IPS-NIHi11 (cell line): ENCODE data around the gene F7.
A peak's percentile ranks its signal among the peaks of the same experiment; 100 is the strongest.
"Not testable (repeated sequence)": the region's sequence is repeated elsewhere in the genome, so short reads cannot be mapped to it uniquely, and the experiment has no call there.

Experiments
- DNase-seq: peaks from one replicate; pipeline ENCODE4 v3.0.0; 2012; ENCODE audit warnings: mixed read lengths, low spot score

The F7 gene

DNA sequence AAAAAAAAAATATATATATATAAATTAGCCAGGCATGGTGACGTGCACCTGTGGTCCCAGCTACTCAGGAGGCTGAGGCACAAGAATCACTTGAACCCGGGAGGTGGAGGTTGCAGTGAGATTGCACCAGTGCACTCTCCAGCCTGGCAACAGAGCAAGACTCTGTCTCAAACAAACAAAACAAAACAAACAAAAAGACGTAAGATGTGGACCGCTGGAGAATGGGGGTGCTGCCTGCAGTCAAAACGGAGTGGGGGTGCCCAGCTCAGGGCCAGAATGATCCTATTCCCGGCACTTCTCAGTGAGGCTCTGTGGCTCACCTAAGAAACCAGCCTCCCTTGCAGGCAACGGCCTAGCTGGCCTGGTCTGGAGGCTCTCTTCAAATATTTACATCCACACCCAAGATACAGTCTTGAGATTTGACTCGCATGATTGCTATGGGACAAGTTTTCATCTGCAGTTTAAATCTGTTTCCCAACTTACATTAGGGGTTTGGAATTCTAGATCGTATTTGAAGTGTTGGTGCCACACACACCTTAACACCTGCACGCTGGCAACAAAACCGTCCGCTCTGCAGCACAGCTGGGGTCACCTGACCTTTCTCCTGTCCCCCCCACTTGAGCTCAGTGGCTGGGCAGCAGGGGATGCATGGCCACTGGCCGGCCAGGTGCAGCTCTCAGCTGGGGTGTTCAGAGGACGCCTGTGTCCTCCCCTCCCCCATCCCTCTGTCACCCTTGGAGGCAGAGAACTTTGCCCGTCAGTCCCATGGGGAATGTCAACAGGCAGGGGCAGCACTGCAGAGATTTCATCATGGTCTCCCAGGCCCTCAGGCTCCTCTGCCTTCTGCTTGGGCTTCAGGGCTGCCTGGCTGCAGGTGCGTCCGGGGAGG, at the start of gene F7:
TSS of gene F7 (plus strand) at position 760 of the 889 bp plus-strand sequence. CDS start at position 811, 51 bp downstream.
- no peak for DNase-seq

DNA sequence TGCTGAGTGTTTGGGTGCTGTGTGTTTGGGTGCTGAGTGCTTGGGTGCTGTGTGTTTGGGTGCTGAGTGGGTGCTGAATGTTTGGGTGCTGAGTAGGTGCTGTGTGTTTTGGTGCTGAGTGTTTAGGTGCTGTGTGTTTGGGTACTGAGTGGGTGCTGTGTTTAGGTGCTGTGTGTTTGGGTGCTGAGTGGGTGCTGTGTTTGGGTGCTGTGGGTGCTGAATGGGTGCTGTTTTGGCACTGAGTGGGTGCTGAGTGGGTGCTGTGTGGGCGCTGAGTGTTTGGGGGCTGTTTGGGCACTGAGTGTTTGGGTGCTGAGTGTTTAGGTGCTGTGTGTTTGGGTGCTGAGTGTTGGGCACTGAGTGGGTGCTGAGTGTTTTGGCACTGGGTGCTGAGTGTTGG, 48.5 kb upstream of the F7 start:
- no peak for DNase-seq

DNA sequence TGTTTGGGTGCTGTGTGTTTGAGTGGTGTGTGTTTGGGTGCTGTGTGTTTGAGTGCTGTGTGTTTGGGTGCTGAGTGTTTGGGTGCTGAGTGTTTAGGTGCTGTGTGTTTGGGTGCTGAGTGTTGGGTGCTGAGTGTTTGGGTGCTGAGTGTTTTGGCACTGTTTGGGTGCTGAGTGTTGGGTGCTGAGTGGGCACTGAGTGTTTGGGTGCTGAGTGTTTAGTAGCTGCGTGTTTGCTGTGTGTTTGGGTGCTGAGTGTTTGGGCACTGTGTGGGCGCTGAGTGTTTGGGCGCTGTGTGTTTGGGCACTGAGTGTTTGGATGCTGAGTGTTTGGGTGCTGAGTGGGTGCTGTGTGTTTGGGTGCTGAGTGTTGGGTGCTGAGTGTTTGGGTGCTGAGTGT, 48.0 kb upstream of the F7 start:
- not testable (repeated sequence) for DNase-seq

DNA sequence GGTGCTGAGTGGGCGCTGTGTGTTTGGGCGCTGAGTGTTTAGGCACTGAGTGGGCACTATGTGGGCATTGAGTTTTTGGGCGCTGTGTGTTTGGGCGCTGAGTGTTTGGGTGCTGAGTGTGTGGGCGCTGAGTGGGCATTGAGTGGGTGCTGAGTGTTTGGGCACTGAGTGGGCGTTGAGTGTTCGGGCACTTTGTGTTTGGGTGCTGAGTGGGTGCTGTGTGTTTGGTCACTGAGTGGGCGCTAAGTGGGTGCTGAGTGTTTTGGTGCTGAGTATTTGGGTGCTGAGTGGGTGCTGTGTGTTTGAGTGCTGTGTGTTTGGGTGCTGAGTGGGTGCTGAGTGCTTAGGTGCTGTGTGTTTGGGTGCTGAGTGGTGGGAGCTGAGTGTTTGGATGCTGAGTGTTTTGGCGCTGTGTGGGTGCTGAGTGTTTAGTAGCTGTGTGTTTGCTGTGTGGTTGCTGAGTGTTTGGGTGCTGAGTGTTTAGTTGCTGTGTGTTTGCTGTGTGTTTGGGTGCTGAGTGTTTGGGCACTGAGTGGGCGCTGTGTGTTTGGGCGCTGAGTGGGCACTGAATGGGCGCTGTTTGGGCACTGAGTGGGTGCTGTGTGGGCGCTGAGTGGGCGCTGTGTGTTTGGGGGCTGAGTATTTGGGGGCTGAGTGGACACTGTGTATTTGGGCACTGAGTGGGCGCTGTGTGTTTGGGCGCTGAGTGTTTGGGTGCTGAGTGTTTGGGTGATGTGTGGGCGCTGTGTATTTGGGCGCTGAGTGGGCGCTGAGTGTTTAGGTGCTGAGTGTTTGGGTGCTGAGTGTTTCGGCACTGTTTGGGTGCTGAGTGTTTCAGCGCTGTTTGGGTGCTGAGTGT, 47.2 kb upstream of the F7 start:
- no peak for DNase-seq

DNA sequence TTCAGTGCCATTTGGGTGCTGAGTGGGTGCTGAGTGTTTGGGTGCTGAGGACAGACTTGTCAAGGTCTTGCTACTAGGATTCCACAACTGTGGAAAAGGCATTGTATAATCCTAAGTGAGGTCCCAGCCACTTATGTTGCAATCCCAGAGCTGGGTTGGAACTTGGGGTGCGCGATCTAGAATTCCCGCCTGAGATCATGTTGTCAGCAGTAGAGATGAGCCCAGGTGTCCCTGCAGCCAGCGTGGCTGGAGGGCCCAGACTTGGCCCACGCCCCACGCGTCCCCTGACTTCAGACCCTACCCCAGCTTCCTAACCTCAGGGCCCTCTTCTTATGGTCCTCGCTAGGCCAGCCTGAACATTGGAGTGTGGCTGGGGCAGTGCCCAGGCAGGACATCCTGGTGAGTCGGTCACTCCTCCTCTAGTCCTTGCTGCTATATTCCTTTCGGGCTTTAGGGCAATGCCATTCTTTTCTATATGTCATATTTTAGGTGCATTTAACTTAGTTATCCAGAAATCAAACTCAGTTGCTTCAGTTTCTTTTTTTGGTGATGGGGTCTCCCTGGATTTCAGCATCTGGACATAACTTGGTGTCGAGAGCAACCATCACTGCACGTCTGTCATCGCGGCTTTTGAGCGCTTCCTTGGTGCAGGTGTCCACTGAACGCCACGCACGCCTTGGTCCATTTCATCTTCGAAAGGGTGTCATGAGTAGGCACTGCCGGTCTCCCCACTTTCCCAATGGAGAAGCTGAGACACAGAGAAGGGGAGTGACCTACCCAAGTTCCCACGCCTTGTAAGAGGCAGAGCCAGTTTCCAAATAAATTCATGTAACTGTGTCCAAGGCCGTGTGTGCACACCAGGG, 46.4 kb upstream of the F7 start:
- no peak for DNase-seq

DNA sequence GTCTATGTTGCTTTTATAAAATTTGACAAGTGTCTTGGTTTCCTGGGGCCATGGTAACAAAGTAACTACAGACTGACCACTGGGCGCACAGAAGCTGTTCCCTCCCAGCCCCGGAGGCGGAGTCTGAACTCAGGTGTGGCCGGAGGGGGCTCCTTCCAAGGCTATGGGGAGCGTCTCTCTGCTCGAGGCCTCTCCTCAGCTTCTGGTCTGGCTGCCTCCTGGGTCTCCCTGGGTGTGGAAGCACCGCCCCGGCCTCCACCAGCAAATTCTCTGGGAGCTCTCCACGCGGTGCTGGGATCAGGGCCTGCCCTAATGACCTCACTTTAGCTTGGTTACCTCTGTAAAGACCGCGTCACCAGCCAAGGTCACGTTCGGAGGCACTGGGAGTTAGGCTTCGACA, 45.7 kb upstream of the F7 start:
- DNase-seq, result peak; percentile 65

DNA sequence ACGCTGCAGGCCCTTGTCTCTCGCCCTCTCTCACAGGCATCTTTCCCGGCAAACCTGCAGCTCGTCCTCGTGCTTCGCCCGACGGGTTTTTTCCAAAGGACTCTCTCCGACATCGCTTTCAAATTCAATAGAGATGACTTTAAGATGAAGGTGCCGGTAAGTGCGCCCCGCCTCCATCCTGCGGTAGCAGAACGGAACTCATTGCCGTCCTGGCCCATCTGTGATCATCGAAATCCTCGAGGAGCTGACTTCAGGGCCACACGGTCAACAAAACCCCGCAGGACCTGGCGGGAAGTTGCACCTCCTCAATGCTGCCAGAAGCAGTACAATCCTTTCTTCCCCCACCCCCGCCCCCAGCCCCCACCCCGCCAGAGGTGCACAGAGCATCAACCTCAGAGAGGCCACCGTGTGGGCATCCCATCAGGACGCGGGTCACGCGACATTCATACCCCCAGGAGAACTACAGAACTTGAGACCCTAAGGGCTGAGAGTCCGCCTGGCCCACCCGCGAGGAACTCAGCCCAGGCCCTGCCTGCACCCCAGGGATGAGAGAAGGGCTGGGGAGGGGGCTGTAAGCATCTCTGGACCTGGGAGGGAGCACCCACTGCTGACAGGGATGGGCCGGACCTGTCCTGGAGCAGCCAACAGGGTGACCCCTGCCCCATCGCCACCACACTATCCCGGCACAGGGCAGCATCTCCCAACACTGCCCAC, 44.9 kb upstream of the F7 start:
- no peak for DNase-seq

DNA sequence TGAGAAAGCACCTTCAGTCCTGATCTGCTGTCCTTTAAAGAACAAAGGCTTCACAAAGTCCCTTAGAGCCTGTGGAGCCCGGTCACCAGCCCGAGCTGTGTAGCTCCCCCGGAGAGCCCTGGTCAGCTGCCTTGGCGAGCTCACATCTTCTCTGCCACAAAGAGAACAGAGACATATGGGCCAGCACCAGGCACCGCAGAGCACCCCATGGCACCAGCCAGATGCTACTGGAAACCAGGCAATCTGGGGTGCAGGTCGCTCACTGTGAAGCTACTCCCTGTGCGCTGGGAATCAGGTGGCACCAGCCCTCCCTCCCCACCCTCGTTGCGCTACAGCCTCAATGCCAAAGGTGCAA, 44.3 kb upstream of the F7 start:
- DNase-seq, result no peak

DNA sequence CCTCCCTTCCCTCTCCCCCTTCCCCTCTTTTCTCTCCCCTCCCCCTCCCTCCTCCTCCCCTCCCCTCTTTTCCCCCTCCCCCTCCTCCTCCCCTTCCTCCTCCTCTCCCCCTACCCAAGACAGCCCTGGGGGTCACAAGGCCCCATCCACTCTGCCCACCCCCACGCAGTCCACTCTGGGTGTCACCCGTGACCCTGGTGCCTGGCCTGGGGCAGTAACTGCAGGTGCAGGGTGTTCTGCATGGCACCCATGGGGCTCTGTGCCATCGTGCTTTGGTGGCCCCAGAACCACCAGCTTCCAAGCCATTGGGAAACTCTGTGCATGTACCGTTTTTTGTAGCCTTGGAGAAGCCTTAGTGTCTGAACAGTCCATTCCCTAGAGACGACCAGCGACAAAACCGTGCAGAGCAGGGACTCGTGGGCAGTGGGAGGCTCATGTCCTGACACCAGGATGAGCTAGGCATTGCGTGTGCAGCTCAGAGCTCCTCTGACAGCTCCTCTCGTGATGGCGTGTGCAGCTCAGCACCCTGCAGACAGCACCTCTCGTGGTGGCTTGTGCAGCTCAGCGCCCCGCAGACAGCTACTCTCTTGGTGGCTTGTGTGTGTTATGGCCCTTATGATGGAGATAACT, 43.7 kb upstream of the F7 start:
- DNase-seq, result no peak

DNA sequence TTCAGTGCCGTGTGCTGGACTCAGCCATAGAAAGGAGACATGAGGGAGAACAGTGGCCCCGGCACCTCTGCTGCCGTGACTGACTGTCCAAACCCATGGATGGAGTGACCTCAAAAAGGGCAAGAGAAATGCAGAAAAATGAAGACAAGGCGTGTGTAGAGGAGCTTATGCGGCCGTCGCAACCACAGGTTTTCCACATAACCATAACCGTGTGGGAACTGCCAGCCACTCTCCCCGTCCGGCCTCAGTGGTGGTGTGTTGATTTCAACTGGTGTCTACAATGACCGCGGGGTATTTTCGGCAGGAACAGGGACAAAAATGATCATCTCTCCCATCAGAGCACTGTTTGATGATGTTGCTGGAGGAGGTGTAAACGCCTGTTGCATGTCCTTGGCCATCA, 42.9 kb upstream of the F7 start:
- DNase-seq, result no peak

DNA sequence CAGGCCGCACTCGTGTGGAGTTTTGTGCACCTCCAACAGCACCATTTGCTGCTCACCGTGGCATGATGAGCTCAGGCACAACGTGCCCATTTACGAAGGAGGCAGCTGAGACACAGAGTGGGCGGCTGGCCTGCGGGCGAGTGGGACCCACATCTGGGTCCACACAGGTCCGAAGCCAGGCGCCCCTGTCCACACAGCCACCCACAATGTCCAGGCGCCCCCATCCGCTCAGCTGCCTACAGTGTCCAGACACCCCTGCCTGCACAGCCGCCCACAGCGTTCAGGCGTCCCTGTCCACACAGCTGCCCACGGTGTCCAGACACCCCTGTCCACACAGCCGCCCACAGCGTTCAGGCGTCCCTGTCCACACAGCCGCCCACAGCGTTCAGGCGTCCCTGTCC, 42.5 kb upstream of the F7 start:
- DNase-seq, result no peak

DNA sequence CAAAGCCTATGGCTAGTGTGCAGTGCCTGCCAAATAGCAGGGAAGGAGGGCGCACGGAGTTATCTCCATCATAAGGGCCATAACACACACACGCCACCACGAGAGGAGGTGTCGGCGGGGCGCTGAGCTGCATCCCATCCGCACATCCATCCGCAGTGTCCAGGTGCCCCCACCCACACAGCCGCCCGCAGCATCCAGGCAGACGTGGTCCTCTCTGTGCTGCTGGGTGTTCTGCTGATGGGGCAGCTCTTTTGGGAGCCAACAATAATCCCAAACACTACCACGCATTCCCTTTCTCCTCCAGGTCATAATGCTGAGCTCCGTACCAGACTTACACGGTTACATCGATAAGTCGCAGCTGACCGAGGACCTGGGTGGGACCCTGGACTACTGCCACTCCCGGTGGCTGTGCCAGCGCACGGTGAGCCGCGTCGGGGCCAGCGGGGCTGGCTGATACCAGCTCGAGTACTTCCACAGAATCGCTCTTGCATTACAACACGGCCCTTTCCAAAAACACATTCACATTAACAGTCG, 41.5 kb upstream of the F7 start:
- no peak for DNase-seq

DNA sequence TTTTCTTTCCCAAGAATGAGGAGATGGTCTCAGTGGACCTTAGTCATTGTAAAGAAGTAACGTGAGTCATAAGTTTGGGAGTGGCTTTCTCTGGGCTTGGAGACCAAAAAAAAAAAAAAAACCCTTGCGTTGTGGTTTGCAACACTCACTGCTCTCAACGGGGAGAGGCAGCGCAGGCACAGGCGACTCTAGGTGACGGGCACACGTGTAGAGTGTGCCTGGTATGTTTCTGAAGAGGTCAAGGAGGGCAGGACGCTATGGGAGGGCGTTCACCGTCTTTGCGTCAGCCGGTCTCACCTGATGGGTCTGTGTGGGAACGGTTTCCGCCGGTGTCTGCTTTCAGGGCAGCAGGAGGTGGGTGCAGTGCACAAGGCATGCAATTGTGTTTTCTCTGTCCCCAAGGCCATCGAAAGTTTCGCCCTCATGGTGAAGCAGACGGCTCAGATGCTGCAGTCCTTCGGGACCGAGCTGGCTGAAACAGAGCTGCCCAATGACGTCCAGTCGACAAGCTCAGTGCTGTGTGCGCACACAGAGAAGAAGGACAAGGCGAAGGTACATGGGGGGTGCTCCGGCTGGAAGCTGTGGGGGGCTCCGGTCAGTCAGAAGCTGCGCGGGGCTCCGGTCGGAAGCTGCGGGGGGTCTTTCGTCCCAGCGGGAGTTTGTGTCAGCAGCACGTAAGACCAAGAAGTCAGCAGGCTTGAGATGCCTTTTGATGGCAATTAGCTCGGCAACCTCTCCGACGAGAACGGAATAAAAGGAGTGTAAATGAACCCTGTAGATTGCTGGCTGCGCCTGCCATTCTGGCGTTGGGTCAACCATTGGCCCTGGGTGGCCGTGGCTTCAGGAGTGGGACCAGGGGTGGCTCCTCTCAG, 40.8 kb upstream of the F7 start:
- DNase-seq, result no peak

DNA sequence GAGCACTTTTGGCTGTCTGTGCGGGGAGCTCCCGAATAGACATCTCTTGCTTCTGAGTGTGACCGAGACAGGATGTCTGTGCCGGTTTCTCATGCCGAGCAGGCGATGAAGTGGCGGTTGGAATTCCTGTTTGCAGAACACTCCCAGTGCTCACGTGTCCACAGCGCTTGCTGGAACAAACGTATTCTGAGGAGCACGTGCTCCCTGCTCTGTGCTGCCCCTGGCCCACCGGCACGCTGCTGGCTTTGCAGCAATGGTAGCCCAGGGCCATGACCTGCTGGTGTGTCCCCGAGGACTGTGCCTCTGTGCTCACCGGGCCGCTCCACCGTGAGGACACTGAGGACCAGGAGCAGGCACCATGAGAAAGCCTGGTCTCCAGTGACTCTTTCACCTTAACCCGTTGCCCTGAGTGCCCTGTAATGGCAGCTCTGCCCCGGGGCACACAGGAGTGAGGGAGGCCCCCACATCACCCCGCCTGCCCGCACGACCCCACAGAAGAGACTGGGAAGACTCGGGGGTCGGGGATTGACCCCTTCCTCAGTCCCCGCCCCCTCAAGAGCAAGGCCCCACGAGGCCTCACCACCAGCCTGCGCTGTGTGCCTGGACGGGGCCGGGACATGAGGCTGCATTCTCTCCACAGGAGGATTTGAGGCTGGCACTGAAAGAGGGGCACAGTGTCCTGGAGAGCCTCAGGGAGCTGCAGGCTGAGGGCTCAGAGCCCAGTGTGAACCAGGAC, 40.0 kb upstream of the F7 start:
- DNase-seq, result no peak

DNA sequence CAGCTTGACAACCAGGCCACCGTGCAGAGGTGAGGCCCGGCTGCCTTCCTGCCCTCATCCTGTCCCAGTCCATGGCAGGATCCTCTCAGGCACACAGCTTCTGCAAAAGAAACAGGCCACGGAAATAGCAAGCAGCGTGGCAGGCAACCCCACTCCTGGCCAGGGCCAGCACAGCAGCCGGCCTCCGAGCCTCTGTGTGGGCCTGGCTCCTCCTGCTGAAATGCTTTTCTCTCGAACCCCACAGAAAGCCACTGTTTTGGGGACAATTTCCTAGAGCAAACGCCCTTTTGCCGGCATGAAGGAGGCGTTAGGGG, 39.5 kb upstream of the F7 start:
- no peak for DNase-seq

DNA sequence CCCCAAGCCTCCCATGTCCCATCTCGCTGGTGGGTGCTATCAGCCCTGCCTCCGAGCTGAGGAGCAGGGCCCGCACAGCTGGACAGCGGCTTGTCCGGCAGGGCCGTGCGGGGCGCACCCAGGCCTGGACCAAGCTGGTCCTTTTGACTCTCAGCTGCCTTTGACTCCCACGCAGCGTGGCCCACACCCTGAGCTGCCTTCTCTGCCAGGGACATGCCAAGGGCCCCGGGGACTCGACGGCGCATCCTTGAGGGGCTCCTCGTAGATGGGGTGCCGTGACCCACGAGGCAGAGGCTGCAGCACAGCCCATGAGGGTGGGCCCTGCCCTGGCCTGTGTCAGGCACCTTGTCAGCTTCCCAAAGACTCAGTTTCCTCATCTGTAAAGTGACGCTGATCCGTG, 38.8 kb upstream of the F7 start:
- DNase-seq, result no peak

DNA sequence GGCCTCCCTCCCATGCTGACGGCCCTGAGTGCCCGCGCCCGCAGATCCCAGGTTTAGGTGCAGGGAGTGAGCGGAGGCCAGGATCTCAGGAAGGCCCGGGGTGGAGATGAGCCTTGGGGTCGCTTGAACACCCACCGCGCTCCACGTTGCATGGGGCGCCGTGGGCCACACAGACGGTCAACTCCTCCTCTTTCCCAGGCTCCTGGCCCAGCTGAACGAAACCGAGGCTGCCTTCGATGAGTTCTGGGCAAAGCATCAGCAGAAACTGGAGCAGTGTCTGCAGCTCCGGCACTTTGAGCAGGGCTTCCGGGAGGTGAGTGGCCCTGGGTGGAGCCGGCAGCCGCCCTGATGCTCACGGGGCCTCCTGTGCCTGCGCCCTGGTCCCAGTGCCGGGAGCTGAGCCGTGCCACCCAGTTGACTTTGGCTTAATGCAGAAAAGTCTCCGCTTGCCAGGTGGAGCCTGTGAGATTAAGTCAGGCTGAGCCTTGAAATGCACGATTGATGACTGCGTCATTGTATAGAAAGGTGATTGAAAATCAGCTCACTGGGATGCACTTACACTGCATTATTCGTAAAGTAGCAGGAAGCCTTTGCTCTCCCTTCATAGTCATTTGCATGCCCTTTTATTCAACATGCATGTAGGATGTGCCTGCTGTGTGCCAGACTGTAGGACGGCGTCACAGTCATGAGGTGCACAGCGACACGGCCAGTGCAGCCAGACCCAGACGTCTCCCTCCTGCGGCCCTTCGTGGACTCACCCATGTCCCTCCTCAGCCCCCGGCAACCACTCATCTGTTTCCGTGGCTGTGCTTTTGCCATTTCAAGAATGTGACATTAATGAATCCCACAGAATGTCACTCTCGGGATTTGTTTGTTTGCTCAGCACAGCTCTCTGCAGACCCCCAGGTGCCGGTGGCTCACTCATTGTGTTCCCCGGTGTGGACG, 35.5 kb upstream of the F7 start:
- no peak for DNase-seq

DNA sequence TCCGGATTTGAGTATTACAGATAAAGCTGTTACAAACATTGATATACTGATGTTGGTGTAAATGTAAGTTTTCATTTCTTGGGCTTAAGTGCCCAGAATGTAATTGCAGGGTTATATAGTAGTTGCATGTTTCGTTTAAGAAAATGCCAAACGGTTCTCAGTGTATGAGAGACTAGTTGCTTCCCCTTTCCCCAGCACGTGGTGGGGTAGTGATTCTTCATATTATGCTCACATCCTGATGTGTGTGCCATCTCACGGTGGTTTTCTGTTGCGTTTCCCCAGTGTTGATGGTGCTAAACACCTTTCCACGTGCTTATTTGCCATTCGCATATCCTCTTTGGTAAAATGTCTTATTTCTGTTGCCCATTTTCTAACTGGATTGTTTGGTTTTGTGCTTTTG, 34.7 kb upstream of the F7 start:
- DNase-seq, result no peak
